Measurements from ENCODE around the gene TOP2B. TPM values are rescaled to one million over a fixed set of nuclear protein-coding genes. Genes with fewer than 3 reads are reported as not detected.

TOP2B gene
- polyA plus RNA-seq, 1 of the 3 experiments (the other 2 are of a cell fraction), result 20.4 TPM

GRCh38 chr3:25693238-25693637 lies 28.5 kb upstream of the TOP2B start:
- H3K9me2 ChIP-seq, result no peaks in the 10 kb centered on the region
- no peaks in the 10 kb centered on the region for H4K20me1 ChIP-seq (ENCODE audit: insufficient read depth)
- no peak overlapping the region for H3K27ac ChIP-seq (ENCODE audit: low read depth in 2 of 2, low read length in 1 of 2)
- no peak overlapping the region for H3K4me3 ChIP-seq (ENCODE audit: low read depth in 2 of 2, low read length in 1 of 2)
- no peak for DNase-seq
- H3K79me2 ChIP-seq (ENCODE audit: insufficient read depth), result no peaks in the 10 kb centered on the region
- no peak overlapping the region for H2AFZ ChIP-seq (ENCODE audit: low read depth)
- WGBS (ENCODE audit: low lambda C conversion rate), result 49% methylated on average over 3 of the region's 3 CpGs
- no peaks in the 10 kb centered on the region for H3K36me3 ChIP-seq (replicated peaks in 1 of 2; ENCODE audit: control insufficient read depth in 1 of 2, insufficient read depth in 2 of 2, low read length in 1 of 2)
- no peak overlapping the region for H3K4me2 ChIP-seq
- CTCF ChIA-PET, result no interaction called here
- TF ChIP-seq REST (IDR thresholded peaks at IDR 0.05; ENCODE audit: low read depth, low read length) (no peak), RFX5 (IDR thresholded peaks at IDR 0.05; ENCODE audit: low read length) (no peak), EP300 (IDR thresholded peaks at IDR 0.05; ENCODE audit: borderline replicate concordance in 1 of 2, low read depth in 1 of 2, low read length in 1 of 2) (no peak), IRF3 (IDR thresholded peaks at IDR 0.05; ENCODE audit: low read depth, low read length) (no peak), MAX (IDR thresholded peaks at IDR 0.05; ENCODE audit: low read depth) (no peak), USF2 (IDR thresholded peaks at IDR 0.05; ENCODE audit: borderline replicate concordance, low read depth, low read length) (no peak), ZBTB33 (IDR thresholded peaks at IDR 0.05; ENCODE audit: borderline replicate concordance, low read depth) (no peak), GATA2 (CRISPR knock-in tag; IDR thresholded peaks at IDR 0.05) (no peak), CTCF (IDR thresholded peaks at IDR 0.05) (no peak), EZH2phosphoT487 (IDR thresholded peaks at IDR 0.05; ENCODE audit: borderline replicate concordance, low read depth) (no peak), TCF12 (IDR thresholded peaks at IDR 0.05) (no peak), GABPA (IDR thresholded peaks at IDR 0.05; ENCODE audit: low read depth) (no peak), FOXJ3 (CRISPR knock-in tag; IDR thresholded peaks at IDR 0.05) (no peak), POLR2AphosphoS5 (IDR thresholded peaks at IDR 0.05; ENCODE audit: low read depth, low read length) (no peak)
- H3K4me1 ChIP-seq (ENCODE audit: control insufficient read depth in 1 of 2, insufficient read depth in 2 of 2, low read depth in 1 of 2, low read length in 1 of 2), result no peaks in the 10 kb centered on the region
- H3K27me3 ChIP-seq (ENCODE audit: insufficient read depth), result no peaks in the 10 kb centered on the region
- POLR2A ChIA-PET, result no interaction called here
- H3F3A ChIP-seq (replicated peaks; ENCODE audit: insufficient read depth), result no peaks in the 10 kb centered on the region
- no peaks in the 10 kb centered on the region for H3K9me3 ChIP-seq
- H3K9ac ChIP-seq, result no peak overlapping the region

Measured in SK-N-SH (cell line).